Liver (tissue), 3 donors: ENCODE results near the gene PIWIL4.

Source experiments
- CTCF ChIP-seq: fragments of 150-350 bp; IDR thresholded peaks from 2 replicates; pipeline ENCODE4 v1.5.1; 2017; ENCODE audit warnings: improper control_type of control experiment, low read depth, low read length; ENCODE audit not compliant: missing input control
- EGR1 ChIP-seq, 2 donors: IDR thresholded peaks; 2 replicates each; pipeline ENCODE4 v1.6.1; 2016 to 2018; ENCODE audit warnings: antibody characterized with exemption in 2 of 2, low read depth in 2 of 2
- GABPA ChIP-seq, 2 donors: IDR thresholded peaks in 1 of 2; conservative IDR thresholded peaks in 1 of 2; 2 replicates each; pipeline ENCODE4 v1.6.1; 2016; ENCODE audit warnings: antibody characterized with exemption in 2 of 2, mild to moderate bottlenecking in 1 of 2, moderate library complexity in 1 of 2
- REST ChIP-seq: IDR thresholded peaks from 2 replicates; pipeline ENCODE4 v1.6.1; 2016; ENCODE audit warnings: antibody characterized with exemption, mild to moderate bottlenecking
- donor health status: healthy.
- donor health status: healthy.

GRCh38 chr11:94668212-94668793 is 101.1 kb downstream of the PIWIL4 start:
- TF ChIP-seq GABPA (IDR thresholded peaks at IDR 0.05 in 1 of 2, conservative IDR thresholded peaks at IDR 0.05 in 1 of 2): no peak
- TF ChIP-seq CTCF: no peak
- TF ChIP-seq EGR1 (IDR thresholded peaks at IDR 0.05; ENCODE audit: low read depth in 2 of 2): no peak
- no peak for TF ChIP-seq REST
